GM12891 (cell line): ENCODE data around the gene ATF2.

Source experiments
- PAX5 ChIP-seq: IDR thresholded peaks from 2 replicates; pipeline ENCODE4 v1.6.1; 2011; ENCODE audit warnings: low read length, moderate library complexity, mild to moderate bottlenecking; ENCODE audit not compliant: insufficient read depth, severe bottlenecking
- POLR2A ChIP-seq: IDR thresholded peaks from 2 replicates; pipeline ENCODE4 v1.6.1; 2011; ENCODE audit warnings: low read depth, low read length, control low read depth
- POLR2AphosphoS5 ChIP-seq: IDR thresholded peaks from 2 replicates; pipeline ENCODE4 v1.6.1; 2011; ENCODE audit warnings: low read depth, low read length, control low read depth
- POU2F2 ChIP-seq: IDR thresholded peaks from 2 replicates; pipeline ENCODE4 v1.6.1; 2011; ENCODE audit warnings: low read depth, mild to moderate bottlenecking, control low read depth, low read length, moderate library complexity
- SPI1 ChIP-seq: IDR thresholded peaks from 2 replicates; pipeline ENCODE4 v1.6.1; 2011; ENCODE audit warnings: low read depth, low read length, control low read depth
- TAF1 ChIP-seq: IDR thresholded peaks from 2 replicates; pipeline ENCODE4 v1.6.1; 2011; ENCODE audit warnings: low read depth, low read length, control low read depth

DNA sequence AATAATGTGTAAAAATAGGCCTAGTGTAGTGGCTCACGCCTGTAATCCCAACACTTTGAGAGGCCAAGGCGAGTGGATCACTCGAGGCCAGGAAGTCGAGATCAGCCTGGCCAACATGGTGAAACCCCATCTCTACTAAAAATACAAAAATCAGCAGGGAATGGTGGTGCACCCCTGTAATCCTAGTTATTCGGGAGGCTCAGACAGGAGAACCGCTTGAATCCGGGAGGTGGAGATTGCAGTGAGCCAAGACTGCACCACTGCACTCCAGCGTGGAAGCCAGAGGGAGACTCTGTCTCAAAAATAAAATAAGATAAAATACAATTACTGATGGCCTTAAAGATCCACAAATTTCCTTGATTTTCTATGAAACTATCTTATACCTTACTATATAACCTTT, 3.8 kb downstream of the ATF2 start:
- TF ChIP-seq POLR2A: no peak
- no peak for TF ChIP-seq POLR2AphosphoS5
- no peak for TF ChIP-seq TAF1
- TF ChIP-seq SPI1: no peak
- no peak for TF ChIP-seq PAX5
- no peak for TF ChIP-seq POU2F2
